IMR-90 (cell line): ENCODE data around the gene ATP6V1A. TPM values are rescaled to one million over a fixed set of nuclear protein-coding genes. Genes with fewer than 3 reads are reported as not detected.

Experiments used
- ATAC-seq: fragments of 200-7000 bp; cut with Tn5 transposase; 2 replicates; pipeline ENCODE4 v1.9.1; 2020; ENCODE audit warnings: low read depth, mild to moderate bottlenecking, moderate library complexity
- BruUV-seq: library from RNA; stranded (reverse); fragments of 400-500 nt; replicated peaks from 2 replicates; lab custom pipeline; 2021; lab: Mats Ljungman, UMichigan
- CTCF ChIA-PET: fragments of 300-600 bp; formaldehyde crosslinking; extraction: SDS; loops from one replicate; lab custom pipeline; 2021; ENCODE audit warnings: antibody characterized with exemption; lab: Yijun Ruan, JAX
- POLR2A ChIA-PET: fragments of 300-600 bp; sonication (Branson Sonifier 250); formaldehyde crosslinking; loops from one replicate; lab custom pipeline; 2022; ENCODE audit warnings: antibody characterized with exemption; ENCODE audit not compliant: unreplicated experiment; lab: Charles Lee
- DNase-seq: peaks from one replicate; pipeline ENCODE4 v3.0.0; 2013
- H2AFZ ChIP-seq: replicated peaks from 2 replicates; pipeline ENCODE3; 2013; ENCODE audit warnings: low read length, mild to moderate bottlenecking; ENCODE audit not compliant: poor library complexity
- H2AK5ac ChIP-seq: 2 replicates; pipeline ENCODE4 v1.6.1; 2013; ENCODE audit warnings: low read depth, low read length, inconsistent platforms
- H2AK9ac ChIP-seq: replicated peaks from 2 replicates; pipeline ENCODE3; 2013; ENCODE audit warnings: mild to moderate bottlenecking, low read depth, low read length, moderate library complexity; ENCODE audit not compliant: poor library complexity
- H2BK120ac ChIP-seq: 2 replicates; pipeline ENCODE4 v1.6.1; 2013; ENCODE audit warnings: low read depth, low read length, inconsistent platforms
- H2BK15ac ChIP-seq: 3 replicates; pipeline ENCODE4 v1.6.1; 2013; ENCODE audit warnings: low read depth, low read length, inconsistent platforms
- H2BK20ac ChIP-seq: 2 replicates; pipeline ENCODE4 v1.6.1; 2013; ENCODE audit warnings: low read depth, mild to moderate bottlenecking, inconsistent platforms, low read length, moderate library complexity
- H2BK5ac ChIP-seq: 2 replicates; pipeline ENCODE4 v1.6.1; 2013; ENCODE audit warnings: mild to moderate bottlenecking, low read depth, low read length, inconsistent platforms; ENCODE audit not compliant: poor library complexity, severe bottlenecking
- H3K14ac ChIP-seq: replicated peaks from 2 replicates; pipeline ENCODE4 v1.6.1; 2013; ENCODE audit warnings: low read depth, low read length, inconsistent platforms
- H3K18ac ChIP-seq: 2 replicates; pipeline ENCODE4 v1.6.1; 2013; ENCODE audit warnings: low read depth, low read length, control low read depth
- H3K23ac ChIP-seq: 2 replicates; pipeline ENCODE4 v1.6.1; 2013; ENCODE audit warnings: low read depth, low read length, inconsistent platforms
- H3K27ac ChIP-seq: 2 replicates; pipeline ENCODE4 v1.5.1; 2013; ENCODE audit warnings: mild to moderate bottlenecking, control low read depth, low read length; ENCODE audit not compliant: insufficient read depth
- H3K27me3 ChIP-seq: 2 replicates; pipeline ENCODE4 v1.6.1; 2013; ENCODE audit warnings: low read length; ENCODE audit not compliant: control insufficient read depth, insufficient read depth
- H3K36me3 ChIP-seq: 2 replicates; pipeline ENCODE4 v1.6.1; 2013; ENCODE audit warnings: low read length, mixed read lengths; ENCODE audit not compliant: control insufficient read depth, insufficient read depth
- H3K4ac ChIP-seq: 2 replicates; pipeline ENCODE4 v1.6.1; 2013; ENCODE audit warnings: low read depth, low read length, inconsistent platforms
- H3K4me1 ChIP-seq: 2 replicates; pipeline ENCODE4 v1.6.1; 2013; ENCODE audit warnings: low read length, mixed read lengths; ENCODE audit not compliant: control insufficient read depth, insufficient read depth
- H3K4me2 ChIP-seq: 2 replicates; pipeline ENCODE4 v1.6.1; 2013; ENCODE audit warnings: low read depth, mild to moderate bottlenecking, control low read depth, low read length, moderate library complexity
- H3K4me3 ChIP-seq: 2 replicates; pipeline ENCODE4 v1.5.1; 2013; ENCODE audit warnings: low read depth, mild to moderate bottlenecking, control low read depth, low read length, moderate library complexity; ENCODE audit not compliant: insufficient read depth
- H3K56ac ChIP-seq: 2 replicates; pipeline ENCODE4 v1.6.1; 2013; ENCODE audit warnings: low read length, inconsistent platforms; ENCODE audit not compliant: insufficient read depth; ENCODE audit errors: extremely low read depth
- H3K79me1 ChIP-seq, 2 experiments: 2 replicates each; pipeline ENCODE4 v1.6.1; 2013; ENCODE audit warnings: low read length in 2 of 2, inconsistent platforms in 1 of 2, low read depth in 1 of 2
- H3K9ac ChIP-seq: 2 replicates; pipeline ENCODE4 v1.6.1; 2013; ENCODE audit warnings: low read depth, low read length, control low read depth
- H3K9me1 ChIP-seq: 2 replicates; pipeline ENCODE4 v1.6.1; 2013; ENCODE audit warnings: low read length, inconsistent platforms; ENCODE audit not compliant: insufficient read depth
- H3K9me3 ChIP-seq: 2 replicates; pipeline ENCODE4 v1.6.1; 2013; ENCODE audit warnings: low read length; ENCODE audit not compliant: control insufficient read depth, insufficient read depth
- H4K20me1 ChIP-seq: 2 replicates; pipeline ENCODE4 v1.6.1; 2013; ENCODE audit warnings: low read length, inconsistent platforms; ENCODE audit not compliant: insufficient read depth
- H4K5ac ChIP-seq: 2 replicates; pipeline ENCODE4 v1.6.1; 2013; ENCODE audit warnings: mild to moderate bottlenecking, low read depth, low read length, control low read depth
- H4K8ac ChIP-seq, 2 experiments: 2 replicates each; pipeline ENCODE4 v1.6.1; 2013; ENCODE audit warnings: low read depth in 2 of 2, low read length in 2 of 2, control low read depth in 1 of 2, inconsistent platforms in 1 of 2
- H4K91ac ChIP-seq: 2 replicates; pipeline ENCODE4 v1.6.1; 2013; ENCODE audit warnings: low read depth, low read length, inconsistent platforms; ENCODE audit not compliant: insufficient read depth
- SMC3 ChIP-seq: fragments of 150-350 bp; IDR thresholded peaks from 2 replicates; pipeline ENCODE4 v1.6.1; 2016; ENCODE audit warnings: low read depth, mild to moderate bottlenecking, antibody characterized with exemption, low read length, moderate library complexity
- whole genome bisulfite sequencing, 2 experiments: methylation state at CpG; one replicate each; pipeline versions ENCODE4 v1.1.5 to v1.1.7; 2013; ENCODE audit warnings: missing lambda C conversion rate in 2 of 2; ENCODE audit not compliant: insufficient read length in 1 of 2; ENCODE audit errors: extremely low coverage in 2 of 2; 5-methylcytosine and 5-hydroxymethylcytosine counted together
- dilution Hi-C: fragments of 300-500 bp; cut with HindIII; formaldehyde crosslinking; loops from one replicate; pipeline ENCODE4 v1.14.3; 2018; ENCODE audit warnings: low sequenced_read_pairs; ENCODE audit not compliant: unreplicated experiment
- in situ Hi-C: fragments of 300-500 bp; cut with MboI; formaldehyde crosslinking; loops from 3 replicates; pipeline ENCODE4 v1.14.3; 2019; ENCODE audit warnings: low sequenced_read_pairs, inconsistent platforms, mixed read lengths
- intact Hi-C: fragments of 100-400 bp; cut with micrococcal nuclease; formaldehyde crosslinking; loops from 2 replicates; pipeline ENCODE4 v1.10.0; 2022
- polyA plus RNA-seq, 3 experiments: library from polyadenylated mRNA; depleted of rRNA; stranded (reverse); fragments of >200 nt; gene quantifications; 2 replicates each; pipeline ENCODE4 v1.2.3, GENCODE V29; 2012; ENCODE audit warnings: low replicate concordance in 1 of 3
- total RNA-seq: library from RNA; depleted of rRNA; stranded (reverse); fragments of >200 nt; gene quantifications from 2 replicates; pipeline ENCODE4 v1.2.3, GENCODE V29; 2012

Gene ATP6V1A
- total and polyA plus RNA-seq, 2 of the 4 experiments (the other 2 are of a cell fraction): 15.1 to 98.0 TPM

DNA sequence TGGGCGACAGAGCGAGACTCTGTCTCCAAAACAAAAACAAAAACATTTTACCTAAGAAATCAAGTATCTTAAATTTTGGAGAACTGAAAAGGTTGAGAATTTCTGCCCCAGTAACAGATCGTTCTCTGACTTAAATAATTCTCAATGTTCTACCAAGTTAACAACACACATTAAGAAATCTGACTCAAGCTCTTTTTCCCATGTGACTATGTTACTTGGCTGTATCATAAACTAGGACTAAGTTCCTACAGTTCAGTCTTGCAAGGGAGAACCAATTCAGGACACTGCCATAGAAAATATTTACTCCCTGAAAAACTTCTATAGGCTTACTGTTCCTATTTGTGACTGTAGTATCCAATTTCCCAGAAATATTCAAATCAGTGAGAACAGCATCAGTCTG is 29.5 kb upstream of the ATP6V1A start:
- Histone ChIP-seq H4K20me1 (peaks cover 4% of the 10 kb centered on the region; the same call in 1 of the 2 replicates), H3K27ac (no peak overlapping the region), H2BK20ac (no peak overlapping the region), H3K4me2 (no peak overlapping the region), H2BK15ac (no peak overlapping the region), H3K23ac (no peak overlapping the region), H3K36me3 (peaks cover 13% of the 10 kb centered on the region), H2AFZ (no peak overlapping the region), H3K4ac (no peak overlapping the region), H4K5ac (no peak overlapping the region), H3K27me3 (no peaks in the 10 kb centered on the region), H3K79me1 (peaks cover 0 to 11% of the 10 kb centered on the region in 2 experiments; a peak in 2 of 4 replicates), H3K9ac (no peak overlapping the region), H2AK9ac (no peak overlapping the region), H3K4me1 (no peaks in the 10 kb centered on the region), H3K4me3 (no peak overlapping the region), H3K18ac (no peak overlapping the region), H3K9me1 (peaks cover 5% of the 10 kb centered on the region), H3K14ac (no peak overlapping the region), H4K91ac (no peak overlapping the region), H3K56ac (no peak overlapping the region), H2AK5ac (no peak overlapping the region), H2BK5ac (no peak overlapping the region), H2BK120ac (no peak overlapping the region), H3K9me3 (no peaks in the 10 kb centered on the region), H4K8ac (no peak overlapping the region)
- intact Hi-C loops (no loop called here), dilution Hi-C loops (no loop called here), in situ Hi-C loops (no loop called here)
- no CpG with 5 or more reads among the region's 3 CpGs for WGBS, 2 experiments
- ChIA-PET CTCF (no interaction called here), POLR2A (no interaction called here)
- no peak for TF ChIP-seq SMC3
- DNase-seq: no peak
- no TSS peak for BruUV-seq
- ATAC-seq: no peak
